GM12878 (cell line): ENCODE data around the gene ZBTB16. TPM values are rescaled to one million over a fixed set of nuclear protein-coding genes. Genes with fewer than 3 reads are reported as not detected.

Experiments
- ATAC-seq: fragments of 200-7000 bp; cut with Tn5 transposase; 3 replicates; pipeline ENCODE4 v1.9.1; 2020; ENCODE audit warnings: mild to moderate bottlenecking, moderate library complexity
- BruUV-seq: library from RNA; stranded (reverse); fragments of 400-500 nt; replicated peaks from 2 replicates; lab custom pipeline; 2021; lab: Mats Ljungman, UMichigan
- CTCF ChIA-PET: fragments of 300-600 bp; sonication (Branson Sonifier 250); formaldehyde crosslinking; extraction: SDS; loops from one replicate; lab custom pipeline; 2021; ENCODE audit warnings: inconsistent platforms; lab: Yijun Ruan, JAX
- POLR2A ChIA-PET: fragments of 350-600 bp; formaldehyde crosslinking; extraction: SDS; loops from one replicate; lab custom pipeline; 2021; ENCODE audit warnings: inconsistent platforms; lab: Charles Lee
- RAD21 ChIA-PET: fragments of 300-600 bp; sonication (Branson Sonifier 250); formaldehyde crosslinking; loops from one replicate; lab custom pipeline; 2023; ENCODE audit warnings: antibody characterized with exemption; ENCODE audit not compliant: unreplicated experiment; lab: Charles Lee
- SMC1A ChIA-PET: fragments of 300-600 bp; sonication (Branson Sonifier 250); formaldehyde crosslinking; loops from one replicate; lab custom pipeline; 2023; ENCODE audit not compliant: unreplicated experiment, uncharacterized antibody; lab: Charles Lee
- DNase-seq: peaks from one replicate; pipeline ENCODE4 v3.0.0-alpha.2; 2011; ENCODE audit warnings: low read depth, low spot score
- FAIRE-seq: peaks from 3 replicates; lab custom pipeline; 2011; peaks lifted over from hg19 to GRCh38; lab: Jason Lieb, UNC
- H2AFZ ChIP-seq: 2 replicates; pipeline ENCODE4 v1.6.0; 2011; ENCODE audit warnings: low read depth, low read length, control low read depth; ENCODE audit not compliant: control insufficient read depth
- H3K27ac ChIP-seq: 2 replicates; pipeline ENCODE4 v1.5.1; 2011; ENCODE audit warnings: control low read depth; ENCODE audit not compliant: control insufficient read depth, insufficient read depth
- H3K27me3 ChIP-seq, 2 experiments: replicated peaks in 1 of 2; 2 replicates each; pipeline versions ENCODE4 v1.6.0 to v1.6.1; 2011; ENCODE audit warnings: low read length in 1 of 2; ENCODE audit not compliant: control insufficient read depth in 2 of 2, insufficient read depth in 2 of 2
- H3K36me3 ChIP-seq, 2 experiments: 2 replicates each; pipeline ENCODE4 v1.5.1; 2011; ENCODE audit warnings: low read length in 1 of 2; ENCODE audit not compliant: control insufficient read depth in 2 of 2, insufficient read depth in 2 of 2
- H3K4me1 ChIP-seq: 2 replicates; pipeline ENCODE4 v1.6.1; 2011; ENCODE audit warnings: mild to moderate bottlenecking, low read length, moderate library complexity, mixed read lengths; ENCODE audit not compliant: control insufficient read depth, insufficient read depth
- H3K4me2 ChIP-seq: 2 replicates; pipeline ENCODE4 v1.6.0; 2011; ENCODE audit warnings: control low read depth; ENCODE audit not compliant: control insufficient read depth, insufficient read depth
- H3K4me3 ChIP-seq: fragments of 200-600 bp; sonication (generic); 2 replicates; pipeline ENCODE4 v1.5.1; 2016
- H3K79me2 ChIP-seq: 2 replicates; pipeline ENCODE4 v1.6.0; 2011; ENCODE audit warnings: low read length; ENCODE audit not compliant: control insufficient read depth, insufficient read depth
- H3K9ac ChIP-seq: 2 replicates; pipeline ENCODE4 v1.8.0; 2011; ENCODE audit warnings: low read length, control low read depth, mixed read lengths; ENCODE audit not compliant: control insufficient read depth, insufficient read depth
- H3K9me3 ChIP-seq: replicated peaks from 3 replicates; pipeline ENCODE4 v1.5.1; 2011; ENCODE audit warnings: mild to moderate bottlenecking, low read length; ENCODE audit not compliant: control insufficient read depth, insufficient read depth
- H4K20me1 ChIP-seq: 2 replicates; pipeline ENCODE4 v1.6.0; 2011; ENCODE audit not compliant: control insufficient read depth, insufficient read depth
- CBX3 ChIP-seq: fragments of 200-600 bp; sonication (generic); IDR thresholded peaks from 2 replicates; pipeline ENCODE4 v1.6.1; 2016; ENCODE audit warnings: low read depth, borderline replicate concordance
- CREM ChIP-seq: IDR thresholded peaks from 2 replicates; pipeline ENCODE4 v1.6.1; 2014; ENCODE audit warnings: antibody characterized with exemption, low read depth
- DPF2 ChIP-seq: fragments of 450-650 bp; IDR thresholded peaks from 2 replicates; pipeline ENCODE4 v1.6.1; 2017; ENCODE audit warnings: mild to moderate bottlenecking
- EGR1 ChIP-seq, 2 experiments: IDR thresholded peaks; 1 replicate in 1 of 2; 2 replicates in 1 of 2; pipeline ENCODE4 v1.6.1; 2011 to 2012; ENCODE audit warnings: low read depth in 2 of 2, low read length in 2 of 2, borderline replicate concordance in 1 of 2, mild to moderate bottlenecking in 1 of 2, moderate library complexity in 1 of 2
- IRF4 ChIP-seq: IDR thresholded peaks from 2 replicates; pipeline ENCODE4 v1.6.1; 2011; ENCODE audit warnings: low read depth, low read length
- MYC ChIP-seq: IDR thresholded peaks from 2 replicates; pipeline ENCODE4 v1.6.1; 2011; ENCODE audit warnings: mild to moderate bottlenecking, low read length, moderate library complexity, inconsistent platforms; ENCODE audit not compliant: insufficient read depth, insufficient replicate concordance, insufficient read length, severe bottlenecking
- NBN ChIP-seq: fragments of 450-650 bp; IDR thresholded peaks from 2 replicates; pipeline ENCODE4 v1.6.1; 2016
- SIX5 ChIP-seq: IDR thresholded peaks from 2 replicates; pipeline ENCODE4 v1.6.1; 2011; ENCODE audit warnings: mild to moderate bottlenecking, low read depth, low read length, moderate library complexity; ENCODE audit not compliant: severe bottlenecking
- WRNIP1 ChIP-seq: IDR thresholded peaks from 2 replicates; pipeline ENCODE4 v1.6.1; 2011; ENCODE audit warnings: low read depth, low read length, improper control_type of control experiment, borderline replicate concordance
- ZBED1 ChIP-seq: IDR thresholded peaks from 2 replicates; pipeline ENCODE4 v1.6.1; 2016; ENCODE audit warnings: borderline replicate concordance
- ZNF217 ChIP-seq: fragments of 450-650 bp; IDR thresholded peaks from 2 replicates; pipeline ENCODE4 v1.6.1; 2017; ENCODE audit warnings: antibody characterized with exemption, mild to moderate bottlenecking
- WGBS: methylation state at CpG from one replicate; pipeline ENCODE4 v1.1.6; 2016; ENCODE audit warnings: low lambda C conversion rate; ENCODE audit not compliant: insufficient replicate concordance, insufficient coverage; ENCODE audit errors: missing lambda C conversion rate; 5-methylcytosine and 5-hydroxymethylcytosine counted together
- in situ Hi-C: fragments of 300-500 bp; cut with MboI; formaldehyde crosslinking; loops from 9 replicates; pipeline ENCODE4 v1.14.3; 2018; ENCODE audit warnings: mixed read lengths
- intact Hi-C: fragments of 100-400 bp; cut with micrococcal nuclease; formaldehyde crosslinking; loops from one replicate; pipeline ENCODE4 v1.14.2; 2022; ENCODE audit not compliant: unreplicated experiment
- polyA plus RNA-seq, 11 experiments: library from polyadenylated mRNA; depleted of rRNA in 4 of 11; unstranded in 6 of 11; stranded (reverse) in 5 of 11; fragments of >200 nt; fragmentation: Nextera tagmentation in 4 of 11; fragmentation: Illumina TruSeq in 1 of 11; extraction: Ambion mirVana in 4 of 11; extraction: Trizol in 1 of 11; gene quantifications; 1 replicate in 1 of 11; 2 replicates in 10 of 11; pipeline versions ENCODE4 v1.2.1 to v1.2.3, GENCODE V29; 2011 to 2016; ENCODE audit warnings: inconsistent platforms in 2 of 11, missing spikeins in 2 of 11, low read depth in 1 of 11
- total RNA-seq, 4 experiments: library from RNA; depleted of rRNA in 3 of 4; stranded (reverse); fragments of >200 nt in 3 of 4; fragmentation: Illumina TruSeq in 1 of 4; extraction: Trizol in 1 of 4; gene quantifications; 2 replicates each; pipeline versions ENCODE4 v1.2.1 to v1.2.3, GENCODE V29; 2013 to 2021
- TF ChIP-seq, protein P1 (sequence below): fragments of 450-650 bp; conservative IDR thresholded peaks from 2 replicates; pipeline ENCODE4 v1.6.1; 2017; ENCODE audit warnings: mild to moderate bottlenecking, moderate library complexity
- TF ChIP-seq, protein P2 (sequence below): IDR thresholded peaks from 2 replicates; pipeline ENCODE4 v1.6.1; 2011; ENCODE audit warnings: borderline replicate concordance, low read depth, mild to moderate bottlenecking, moderate library complexity, low read length; ENCODE audit not compliant: insufficient read depth, poor library complexity, severe bottlenecking
- TF ChIP-seq, protein P3 (sequence below): IDR thresholded peaks from 2 replicates; pipeline ENCODE4 v1.6.1; 2012; ENCODE audit warnings: low read depth, low read length, improper control_type of control experiment
- TF ChIP-seq, protein P4 (sequence below): IDR thresholded peaks from 2 replicates; pipeline ENCODE4 v1.6.1; 2011; ENCODE audit warnings: low read depth, low read length, improper control_type of control experiment, borderline replicate concordance
- TF ChIP-seq, protein P5 (sequence below): fragments of 450-650 bp; IDR thresholded peaks from 2 replicates; pipeline ENCODE4 v1.6.1; 2017; ENCODE audit warnings: low read depth, mild to moderate bottlenecking, moderate library complexity

The ZBTB16 gene
- total and polyA plus RNA-seq, 10 of the 15 experiments (the other 5 are each of a cell fraction or from before 2014, with no cell fraction given): 0.38 TPM; not detected in 9

DNA sequence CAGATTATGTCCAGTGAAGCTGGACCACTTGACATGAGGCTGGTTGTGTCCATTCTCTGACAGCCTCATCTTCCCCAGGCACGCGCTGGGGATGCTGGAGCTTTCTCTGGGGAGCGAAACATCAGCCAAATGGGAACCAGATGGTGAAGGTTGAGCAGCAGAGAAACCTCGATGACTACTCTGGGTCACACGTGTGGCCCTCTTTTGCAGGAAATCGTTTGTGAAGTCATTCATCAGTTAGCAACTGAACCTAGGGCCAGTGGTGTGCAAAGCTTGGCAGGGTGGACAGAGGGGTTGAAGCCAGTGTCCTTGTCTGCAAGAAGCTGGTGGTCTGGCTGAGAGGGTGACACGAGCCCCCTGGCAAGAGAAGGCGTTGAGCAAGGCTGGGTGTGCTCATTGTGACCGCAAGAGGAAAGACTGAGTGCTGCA lies 109.8 kb downstream of the ZBTB16 start (continued):
- TF ChIP-seq, protein P1, sequence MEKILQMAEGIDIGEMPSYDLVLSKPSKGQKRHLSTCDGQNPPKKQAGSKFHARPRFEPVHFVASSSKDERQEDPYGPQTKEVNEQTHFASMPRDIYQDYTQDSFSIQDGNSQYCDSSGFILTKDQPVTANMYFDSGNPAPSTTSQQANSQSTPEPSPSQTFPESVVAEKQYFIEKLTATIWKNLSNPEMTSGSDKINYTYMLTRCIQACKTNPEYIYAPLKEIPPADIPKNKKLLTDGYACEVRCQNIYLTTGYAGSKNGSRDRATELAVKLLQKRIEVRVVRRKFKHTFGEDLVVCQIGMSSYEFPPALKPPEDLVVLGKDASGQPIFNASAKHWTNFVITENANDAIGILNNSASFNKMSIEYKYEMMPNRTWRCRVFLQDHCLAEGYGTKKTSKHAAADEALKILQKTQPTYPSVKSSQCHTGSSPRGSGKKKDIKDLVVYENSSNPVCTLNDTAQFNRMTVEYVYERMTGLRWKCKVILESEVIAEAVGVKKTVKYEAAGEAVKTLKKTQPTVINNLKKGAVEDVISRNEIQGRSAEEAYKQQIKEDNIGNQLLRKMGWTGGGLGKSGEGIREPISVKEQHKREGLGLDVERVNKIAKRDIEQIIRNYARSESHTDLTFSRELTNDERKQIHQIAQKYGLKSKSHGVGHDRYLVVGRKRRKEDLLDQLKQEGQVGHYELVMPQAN: no peak
- TF ChIP-seq, protein P2, sequence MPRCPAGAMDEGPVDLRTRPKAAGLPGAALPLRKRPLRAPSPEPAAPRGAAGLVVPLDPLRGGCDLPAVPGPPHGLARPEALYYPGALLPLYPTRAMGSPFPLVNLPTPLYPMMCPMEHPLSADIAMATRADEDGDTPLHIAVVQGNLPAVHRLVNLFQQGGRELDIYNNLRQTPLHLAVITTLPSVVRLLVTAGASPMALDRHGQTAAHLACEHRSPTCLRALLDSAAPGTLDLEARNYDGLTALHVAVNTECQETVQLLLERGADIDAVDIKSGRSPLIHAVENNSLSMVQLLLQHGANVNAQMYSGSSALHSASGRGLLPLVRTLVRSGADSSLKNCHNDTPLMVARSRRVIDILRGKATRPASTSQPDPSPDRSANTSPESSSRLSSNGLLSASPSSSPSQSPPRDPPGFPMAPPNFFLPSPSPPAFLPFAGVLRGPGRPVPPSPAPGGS: no peak
- TF ChIP-seq WRNIP1: no peak
- TF ChIP-seq CBX3: no peak
- no peak for TF ChIP-seq ZBED1
- no peak for TF ChIP-seq IRF4
- TF ChIP-seq, all 136 proteins: peak for 0

DNA sequence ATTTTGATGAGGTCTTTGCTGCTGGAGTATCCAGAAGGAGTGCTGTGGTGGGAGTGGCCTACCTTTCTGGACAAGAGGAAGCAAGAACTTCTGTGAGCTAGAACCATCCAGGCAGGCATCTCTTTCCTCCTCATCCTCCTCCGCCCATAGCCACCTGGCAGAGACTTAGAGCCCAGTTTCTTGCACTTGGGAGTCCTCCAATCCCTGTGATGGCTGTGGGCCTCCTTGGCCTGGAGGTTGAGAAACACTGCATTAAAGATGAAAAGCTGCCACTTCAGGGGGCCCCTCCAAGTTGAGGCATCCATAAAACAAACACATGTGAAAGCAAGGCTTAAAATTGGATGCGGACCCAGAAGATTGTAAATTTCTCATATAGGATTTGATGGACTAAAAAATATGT lies 110.3 kb downstream of the ZBTB16 start:
- RAD21 ChIA-PET: no interaction called here
- 37% methylated on average over 2 of the region's 2 CpGs for WGBS
- Histone ChIP-seq H2AFZ (no peak overlapping the region), H3K4me1 (no peaks in the 10 kb centered on the region), H3K9ac (no peak overlapping the region), H4K20me1 (no peaks in the 10 kb centered on the region), H3K4me3 (no peak overlapping the region), H3K27me3 (peaks cover 0 to 3% of the 10 kb centered on the region in 2 experiments; a peak in 1 of 4 replicates), H3K4me2 (no peak overlapping the region), H3K9me3 (no peaks in the 10 kb centered on the region), H3K79me2 (no peaks in the 10 kb centered on the region), H3K36me3 (no peaks in the 10 kb centered on the region), H3K27ac (no peak overlapping the region)
- CTCF ChIA-PET: interaction anchor here (1.6 kb wide), 1 partner anchor 10 kb away, joined by 3 read pairs; no protein-coding TSS in a partner anchor
- BruUV-seq: no TSS peak
- SMC1A ChIA-PET: interaction anchor here (0.6 kb wide), 1 partner anchor 39 kb away, joined by 3 read pairs; no protein-coding TSS in a partner anchor
- intact Hi-C loops: no loop called here
- FAIRE-seq (no peak), DNase-seq (no peak), ATAC-seq (no peak)
- POLR2A ChIA-PET: no interaction called here
- in situ Hi-C loops: no loop called here
- TF ChIP-seq, protein P3, sequence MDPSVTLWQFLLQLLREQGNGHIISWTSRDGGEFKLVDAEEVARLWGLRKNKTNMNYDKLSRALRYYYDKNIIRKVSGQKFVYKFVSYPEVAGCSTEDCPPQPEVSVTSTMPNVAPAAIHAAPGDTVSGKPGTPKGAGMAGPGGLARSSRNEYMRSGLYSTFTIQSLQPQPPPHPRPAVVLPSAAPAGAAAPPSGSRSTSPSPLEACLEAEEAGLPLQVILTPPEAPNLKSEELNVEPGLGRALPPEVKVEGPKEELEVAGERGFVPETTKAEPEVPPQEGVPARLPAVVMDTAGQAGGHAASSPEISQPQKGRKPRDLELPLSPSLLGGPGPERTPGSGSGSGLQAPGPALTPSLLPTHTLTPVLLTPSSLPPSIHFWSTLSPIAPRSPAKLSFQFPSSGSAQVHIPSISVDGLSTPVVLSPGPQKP: no peak
- TF ChIP-seq, protein P4, sequence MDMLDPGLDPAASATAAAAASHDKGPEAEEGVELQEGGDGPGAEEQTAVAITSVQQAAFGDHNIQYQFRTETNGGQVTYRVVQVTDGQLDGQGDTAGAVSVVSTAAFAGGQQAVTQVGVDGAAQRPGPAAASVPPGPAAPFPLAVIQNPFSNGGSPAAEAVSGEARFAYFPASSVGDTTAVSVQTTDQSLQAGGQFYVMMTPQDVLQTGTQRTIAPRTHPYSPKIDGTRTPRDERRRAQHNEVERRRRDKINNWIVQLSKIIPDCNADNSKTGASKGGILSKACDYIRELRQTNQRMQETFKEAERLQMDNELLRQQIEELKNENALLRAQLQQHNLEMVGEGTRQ: no peak
- no peak for TF ChIP-seq MYC
- no peak for TF ChIP-seq ZNF217
- TF ChIP-seq CREM: no peak
- no peak for TF ChIP-seq EGR1 (IDR thresholded peaks at IDR 0.05; ENCODE audit: borderline replicate concordance in 1 of 2, low read depth in 2 of 2, low read length in 2 of 2)
- no peak for TF ChIP-seq SIX5
- no peak for TF ChIP-seq DPF2
- no peak for TF ChIP-seq NBN
- TF ChIP-seq, protein P5, sequence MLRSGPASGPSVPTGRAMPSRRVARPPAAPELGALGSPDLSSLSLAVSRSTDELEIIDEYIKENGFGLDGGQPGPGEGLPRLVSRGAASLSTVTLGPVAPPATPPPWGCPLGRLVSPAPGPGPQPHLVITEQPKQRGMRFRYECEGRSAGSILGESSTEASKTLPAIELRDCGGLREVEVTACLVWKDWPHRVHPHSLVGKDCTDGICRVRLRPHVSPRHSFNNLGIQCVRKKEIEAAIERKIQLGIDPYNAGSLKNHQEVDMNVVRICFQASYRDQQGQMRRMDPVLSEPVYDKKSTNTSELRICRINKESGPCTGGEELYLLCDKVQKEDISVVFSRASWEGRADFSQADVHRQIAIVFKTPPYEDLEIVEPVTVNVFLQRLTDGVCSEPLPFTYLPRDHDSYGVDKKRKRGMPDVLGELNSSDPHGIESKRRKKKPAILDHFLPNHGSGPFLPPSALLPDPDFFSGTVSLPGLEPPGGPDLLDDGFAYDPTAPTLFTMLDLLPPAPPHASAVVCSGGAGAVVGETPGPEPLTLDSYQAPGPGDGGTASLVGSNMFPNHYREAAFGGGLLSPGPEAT: no peak
